G401.6 (cell line): ENCODE data around the gene DLGAP1.
A peak's percentile ranks its signal among the peaks of the same experiment; 100 is the strongest.

ENCODE experiments used
- FAIRE-seq: peaks from 2 replicates; lab custom pipeline; 2012; peaks lifted over from hg19 to GRCh38; lab: Jason Lieb, UNC

Gene DLGAP1

GRCh38 chr18:3524706-3525105 is 930.4 kb downstream of the DLGAP1 start:
- no peak for FAIRE-seq

- FAIRE-seq: no peak
Observed at GRCh38 chr18:3520230-3521085, 934.6 kb downstream of the DLGAP1 start.

GRCh38 chr18:3514312-3515216 is 940.5 kb downstream of the DLGAP1 start:
- FAIRE-seq: no peak

- FAIRE-seq: no peak
Observed at GRCh38 chr18:3513481-3513880, 941.6 kb downstream of the DLGAP1 start.

- no peak for FAIRE-seq
Observed at GRCh38 chr18:3511980-3512379, 943.1 kb downstream of the DLGAP1 start.

GRCh38 chr18:3510896-3511295 is 944.2 kb downstream of the DLGAP1 start:
- no peak for FAIRE-seq

- FAIRE-seq: no peak
Observed at GRCh38 chr18:3510024-3510423, 945.1 kb downstream of the DLGAP1 start.

GRCh38 chr18:3508576-3509549 is 946.2 kb downstream of the DLGAP1 start:
- peak; percentile 39 for FAIRE-seq

- no peak for FAIRE-seq
Observed at GRCh38 chr18:3504637-3505036, 950.5 kb downstream of the DLGAP1 start.

- FAIRE-seq: peak; percentile 6
Observed at GRCh38 chr18:3502650-3503049, 952.5 kb downstream of the DLGAP1 start.

- FAIRE-seq: no peak
Observed at GRCh38 chr18:3500016-3500415, 955.1 kb downstream of the DLGAP1 start.

- no peak for FAIRE-seq
Observed at GRCh38 chr18:3499501-3499900, 955.6 kb downstream of the DLGAP1 start.

GRCh38 chr18:3498698-3499471 is 956.2 kb downstream of the DLGAP1 start:
- FAIRE-seq: no peak

- peak; percentile 76 for FAIRE-seq
Observed at GRCh38 chr18:3495691-3496430, 959.2 kb downstream of the DLGAP1 start.

GRCh38 chr18:3494569-3494968 is 960.5 kb downstream of the DLGAP1 start:
- no peak for FAIRE-seq

GRCh38 chr18:3494245-3494526 is 960.9 kb downstream of the DLGAP1 start:
- peak; percentile 21 for FAIRE-seq

GRCh38 chr18:3493501-3494244 is 961.4 kb downstream of the DLGAP1 start:
- FAIRE-seq: no peak

GRCh38 chr18:3492721-3493120 is 962.4 kb downstream of the DLGAP1 start:
- FAIRE-seq: no peak

- FAIRE-seq: no peak
Observed at GRCh38 chr18:3491981-3492555, 963.0 kb downstream of the DLGAP1 start.

- no peak for FAIRE-seq
Observed at GRCh38 chr18:3489462-3489861, 965.6 kb downstream of the DLGAP1 start.
